Neural cell (in vitro differentiated cells): ENCODE measurements around the gene TMEM30A. TPM values are rescaled to one million over a fixed set of nuclear protein-coding genes. Genes with fewer than 3 reads are reported as not detected.

ENCODE experiments used
- H2AFZ ChIP-seq: fragments of 200-600, 300-800 bp; sonication (generic), shearing (Covaris generic); 2 replicates; pipeline ENCODE4 v1.6.0; 2014; ENCODE audit warnings: low read depth, mild to moderate bottlenecking, antibody characterized with exemption, low read length, moderate library complexity
- H3F3A ChIP-seq: fragments of 200-600 bp; shearing (Covaris generic); 2 replicates; pipeline ENCODE4 v1.6.1; 2016; ENCODE audit warnings: mild to moderate bottlenecking, moderate library complexity, mixed read lengths, antibody characterized with exemption, low read length; ENCODE audit not compliant: insufficient read depth, poor library complexity, severe bottlenecking
- H3K27ac ChIP-seq: fragments of 200-600, 300-800 bp; sonication (generic), shearing (Covaris generic); 2 replicates; pipeline ENCODE4 v1.5.1; 2014; ENCODE audit warnings: mild to moderate bottlenecking, low read length, moderate library complexity
- H3K27me3 ChIP-seq: fragments of 300-800, 200-600 bp; sonication (generic), shearing (Covaris generic); 2 replicates; pipeline ENCODE4 v1.6.0; 2014; ENCODE audit warnings: mild to moderate bottlenecking, low read depth, low read length, moderate library complexity; ENCODE audit not compliant: insufficient read depth
- H3K36me3 ChIP-seq: fragments of 300-800, 200-600 bp; sonication (generic), shearing (Covaris generic); 2 replicates; pipeline ENCODE4 v1.5.1; 2014; ENCODE audit warnings: mild to moderate bottlenecking, antibody characterized with exemption, low read length, moderate library complexity; ENCODE audit not compliant: insufficient read depth
- H3K4me2 ChIP-seq: fragments of 300-800, 200-600 bp; sonication (generic), shearing (Covaris generic); 2 replicates; pipeline ENCODE4 v1.6.0; 2014; ENCODE audit warnings: mild to moderate bottlenecking, low read length
- H3K4me3 ChIP-seq: fragments of 300-800, 200-600 bp; sonication (generic), shearing (Covaris generic); 2 replicates; pipeline ENCODE4 v1.5.1; 2014; ENCODE audit warnings: mild to moderate bottlenecking, low read length, moderate library complexity
- H3K79me2 ChIP-seq: fragments of 200-600 bp; shearing (Covaris generic); replicated peaks from 2 replicates; pipeline ENCODE4 v1.6.0; 2014; ENCODE audit warnings: mild to moderate bottlenecking, low read length, moderate library complexity; ENCODE audit not compliant: insufficient read depth
- H3K9ac ChIP-seq: fragments of 300-800, 200-600 bp; sonication (generic), shearing (Covaris generic); 2 replicates; pipeline ENCODE4 v1.6.1; 2016; ENCODE audit warnings: mild to moderate bottlenecking, low read length, mixed read lengths
- H3K9me2 ChIP-seq: fragments of 200-600 bp; shearing (Covaris generic); 2 replicates; pipeline ENCODE4 v1.6.1; 2016; ENCODE audit warnings: mild to moderate bottlenecking, low read length, mixed read lengths; ENCODE audit not compliant: insufficient read depth
- H3K9me3 ChIP-seq: fragments of 200-600, 300-800 bp; sonication (generic), shearing (Covaris generic); 2 replicates; pipeline ENCODE4 v1.6.1; 2016; ENCODE audit warnings: mild to moderate bottlenecking, mixed run types, low read length, moderate library complexity, mixed read lengths
- H4K20me1 ChIP-seq: fragments of 200-600 bp; shearing (Covaris generic); 2 replicates; pipeline ENCODE4 v1.6.1; 2016; ENCODE audit warnings: mild to moderate bottlenecking, mixed run types; ENCODE audit not compliant: insufficient read depth
- EP300 ChIP-seq: fragments of 450-650 bp; conservative IDR thresholded peaks from 2 replicates; pipeline ENCODE4 v1.6.1; 2014; ENCODE audit warnings: antibody characterized with exemption, mild to moderate bottlenecking, moderate library complexity; ENCODE audit not compliant: poor library complexity, severe bottlenecking
- EZH2 ChIP-seq: fragments of 200-600, 300-800 bp; shearing (Covaris generic), sonication (generic); IDR thresholded peaks from 2 replicates; pipeline ENCODE4 v1.6.1; 2014; ENCODE audit warnings: antibody characterized with exemption, low read length, borderline replicate concordance, mild to moderate bottlenecking; ENCODE audit not compliant: insufficient read depth, poor library complexity, severe bottlenecking
- MXI1 ChIP-seq: fragments of 450-650 bp; conservative IDR thresholded peaks from 2 replicates; pipeline ENCODE4 v1.6.1; 2014; ENCODE audit warnings: antibody characterized with exemption, mild to moderate bottlenecking; ENCODE audit not compliant: poor library complexity, severe bottlenecking
- POLR2AphosphoS5 ChIP-seq: IDR thresholded peaks from 2 replicates; pipeline ENCODE4 v1.6.1; 2012
- RAD21 ChIP-seq: fragments of 450-650 bp; conservative IDR thresholded peaks from 2 replicates; pipeline ENCODE4 v1.6.1; 2014; ENCODE audit warnings: antibody characterized with exemption, mild to moderate bottlenecking, moderate library complexity
- SMC3 ChIP-seq: fragments of 450-650 bp; conservative IDR thresholded peaks from 2 replicates; pipeline ENCODE4 v1.6.1; 2014; ENCODE audit warnings: antibody characterized with exemption, mild to moderate bottlenecking, moderate library complexity; ENCODE audit not compliant: poor library complexity
- TAF1 ChIP-seq: IDR thresholded peaks from 2 replicates; pipeline ENCODE4 v1.6.1; 2012; ENCODE audit warnings: low read depth
- polyA plus RNA-seq: library from polyadenylated mRNA; depleted of rRNA; stranded (reverse); fragments of >200 nt; gene quantifications from 2 replicates; pipeline ENCODE4 v1.2.3, GENCODE V29; 2014
- TF ChIP-seq, protein P1 (sequence below): fragments of 450-650 bp; IDR thresholded peaks from 2 replicates; pipeline ENCODE4 v1.5.1; 2014; ENCODE audit warnings: antibody characterized with exemption, mild to moderate bottlenecking, moderate library complexity; ENCODE audit not compliant: poor library complexity, severe bottlenecking
- TF ChIP-seq, protein P2 (sequence below): IDR thresholded peaks from 2 replicates; pipeline ENCODE4 v1.6.1; 2012; ENCODE audit warnings: borderline replicate concordance

Gene TMEM30A
- polyA plus RNA-seq, 1 donor from 2014 or later, result 110 TPM

DNA sequence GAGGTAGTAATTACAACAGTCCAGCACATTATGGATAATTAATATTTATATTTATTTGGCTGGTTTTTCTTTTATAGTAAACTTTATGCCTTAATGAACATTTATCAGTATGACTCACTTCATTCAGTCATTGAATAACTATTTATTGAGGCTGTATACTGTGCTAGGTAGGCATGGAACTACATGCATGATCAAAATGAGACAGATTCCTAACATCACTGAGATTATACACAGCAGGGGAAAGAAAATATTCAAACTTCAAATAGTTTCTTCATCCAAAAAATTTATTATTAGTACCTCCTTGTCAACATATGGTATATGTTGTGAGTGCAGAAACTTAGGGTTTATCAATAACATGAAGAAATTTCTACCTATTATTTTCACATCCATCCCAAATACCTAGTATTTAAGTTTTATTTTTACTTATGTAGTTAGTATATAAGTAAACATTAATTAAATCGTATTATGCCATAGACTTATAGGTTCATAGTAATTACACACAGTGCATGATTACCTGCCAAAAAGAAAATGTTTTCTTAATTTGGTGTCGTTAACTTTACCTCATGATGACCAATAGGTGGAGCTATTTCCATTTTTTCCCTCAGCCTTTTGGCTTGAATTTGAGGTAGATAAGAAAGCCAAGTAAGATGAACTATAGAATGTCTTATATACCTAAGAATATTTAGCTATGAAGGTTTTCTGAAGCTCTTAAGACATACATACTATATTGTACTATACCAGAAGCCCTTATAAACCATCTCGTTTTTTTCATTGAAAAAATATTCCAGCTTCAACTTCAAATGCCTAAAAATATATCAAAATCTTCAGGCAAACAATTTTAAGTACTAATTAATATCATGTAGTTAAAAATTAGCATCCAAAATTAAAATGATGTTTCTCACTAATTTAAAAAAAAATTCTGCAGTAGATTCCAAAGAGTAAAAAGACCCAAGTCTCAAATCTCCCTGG lies 12.5 kb upstream of the TMEM30A start:
- Histone ChIP-seq H3K79me2 (no peaks in the 10 kb centered on the region), H3K9ac (no peak overlapping the region), H3K9me2 (no peaks in the 10 kb centered on the region), H3K9me3 (no peaks in the 10 kb centered on the region), H3K27me3 (no peaks in the 10 kb centered on the region), H3K4me3 (no peak overlapping the region), H4K20me1 (no peaks in the 10 kb centered on the region), H3K4me2 (no peak overlapping the region), H3K36me3 (no peaks in the 10 kb centered on the region), H3F3A (no peaks in the 10 kb centered on the region), H3K27ac (no peak overlapping the region), H2AFZ (no peak overlapping the region)
- TF ChIP-seq, protein P1, sequence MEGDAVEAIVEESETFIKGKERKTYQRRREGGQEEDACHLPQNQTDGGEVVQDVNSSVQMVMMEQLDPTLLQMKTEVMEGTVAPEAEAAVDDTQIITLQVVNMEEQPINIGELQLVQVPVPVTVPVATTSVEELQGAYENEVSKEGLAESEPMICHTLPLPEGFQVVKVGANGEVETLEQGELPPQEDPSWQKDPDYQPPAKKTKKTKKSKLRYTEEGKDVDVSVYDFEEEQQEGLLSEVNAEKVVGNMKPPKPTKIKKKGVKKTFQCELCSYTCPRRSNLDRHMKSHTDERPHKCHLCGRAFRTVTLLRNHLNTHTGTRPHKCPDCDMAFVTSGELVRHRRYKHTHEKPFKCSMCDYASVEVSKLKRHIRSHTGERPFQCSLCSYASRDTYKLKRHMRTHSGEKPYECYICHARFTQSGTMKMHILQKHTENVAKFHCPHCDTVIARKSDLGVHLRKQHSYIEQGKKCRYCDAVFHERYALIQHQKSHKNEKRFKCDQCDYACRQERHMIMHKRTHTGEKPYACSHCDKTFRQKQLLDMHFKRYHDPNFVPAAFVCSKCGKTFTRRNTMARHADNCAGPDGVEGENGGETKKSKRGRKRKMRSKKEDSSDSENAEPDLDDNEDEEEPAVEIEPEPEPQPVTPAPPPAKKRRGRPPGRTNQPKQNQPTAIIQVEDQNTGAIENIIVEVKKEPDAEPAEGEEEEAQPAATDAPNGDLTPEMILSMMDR, result peak; percentile 84
- TF ChIP-seq RAD21 (peak; percentile 88), TAF1 (no peak), MXI1 (no peak), SMC3 (peak; percentile 89), POLR2AphosphoS5 (no peak), EZH2 (no peak), EP300 (no peak)
- TF ChIP-seq, protein P2, sequence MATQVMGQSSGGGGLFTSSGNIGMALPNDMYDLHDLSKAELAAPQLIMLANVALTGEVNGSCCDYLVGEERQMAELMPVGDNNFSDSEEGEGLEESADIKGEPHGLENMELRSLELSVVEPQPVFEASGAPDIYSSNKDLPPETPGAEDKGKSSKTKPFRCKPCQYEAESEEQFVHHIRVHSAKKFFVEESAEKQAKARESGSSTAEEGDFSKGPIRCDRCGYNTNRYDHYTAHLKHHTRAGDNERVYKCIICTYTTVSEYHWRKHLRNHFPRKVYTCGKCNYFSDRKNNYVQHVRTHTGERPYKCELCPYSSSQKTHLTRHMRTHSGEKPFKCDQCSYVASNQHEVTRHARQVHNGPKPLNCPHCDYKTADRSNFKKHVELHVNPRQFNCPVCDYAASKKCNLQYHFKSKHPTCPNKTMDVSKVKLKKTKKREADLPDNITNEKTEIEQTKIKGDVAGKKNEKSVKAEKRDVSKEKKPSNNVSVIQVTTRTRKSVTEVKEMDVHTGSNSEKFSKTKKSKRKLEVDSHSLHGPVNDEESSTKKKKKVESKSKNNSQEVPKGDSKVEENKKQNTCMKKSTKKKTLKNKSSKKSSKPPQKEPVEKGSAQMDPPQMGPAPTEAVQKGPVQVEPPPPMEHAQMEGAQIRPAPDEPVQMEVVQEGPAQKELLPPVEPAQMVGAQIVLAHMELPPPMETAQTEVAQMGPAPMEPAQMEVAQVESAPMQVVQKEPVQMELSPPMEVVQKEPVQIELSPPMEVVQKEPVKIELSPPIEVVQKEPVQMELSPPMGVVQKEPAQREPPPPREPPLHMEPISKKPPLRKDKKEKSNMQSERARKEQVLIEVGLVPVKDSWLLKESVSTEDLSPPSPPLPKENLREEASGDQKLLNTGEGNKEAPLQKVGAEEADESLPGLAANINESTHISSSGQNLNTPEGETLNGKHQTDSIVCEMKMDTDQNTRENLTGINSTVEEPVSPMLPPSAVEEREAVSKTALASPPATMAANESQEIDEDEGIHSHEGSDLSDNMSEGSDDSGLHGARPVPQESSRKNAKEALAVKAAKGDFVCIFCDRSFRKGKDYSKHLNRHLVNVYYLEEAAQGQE, result no peak

DNA sequence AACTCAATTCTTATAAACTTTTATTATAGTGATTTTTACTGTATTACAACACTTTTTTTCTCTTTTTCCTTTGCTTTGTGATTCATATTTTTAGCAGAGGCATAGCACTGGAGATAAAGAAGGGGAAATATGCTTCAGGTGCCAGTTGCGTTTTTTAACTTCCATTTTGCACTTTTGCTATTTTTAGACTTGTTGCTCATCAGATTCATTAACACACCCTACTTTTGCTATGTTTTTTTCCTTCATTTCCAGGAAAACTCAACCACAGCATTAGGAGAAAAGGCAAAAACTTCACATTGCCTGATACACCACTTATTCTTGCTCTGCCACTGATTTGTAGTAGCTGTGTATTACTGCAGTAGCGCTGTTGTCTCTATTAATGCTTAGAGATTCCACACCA lies 8.0 kb upstream of the TMEM30A start:
- no peaks in the 10 kb centered on the region for H3K36me3 ChIP-seq
- H3F3A ChIP-seq, result peaks cover 6% of the 10 kb centered on the region
- no peak overlapping the region for H3K9ac ChIP-seq
- no peak overlapping the region for H3K4me3 ChIP-seq
- peaks cover 5% of the 10 kb centered on the region for H3K79me2 ChIP-seq
- TF ChIP-seq RAD21 (no peak), TAF1 (no peak), POLR2AphosphoS5 (no peak)
- TF ChIP-seq, protein P1, result no peak
- no peak overlapping the region for H3K4me2 ChIP-seq
- no peaks in the 10 kb centered on the region for H4K20me1 ChIP-seq
- H2AFZ ChIP-seq, result no peak overlapping the region
- no peaks in the 10 kb centered on the region for H3K27me3 ChIP-seq
- no peaks in the 10 kb centered on the region for H3K9me3 ChIP-seq
- no peaks in the 10 kb centered on the region for H3K9me2 ChIP-seq
- H3K27ac ChIP-seq, result no peak overlapping the region
